ENCODE results near the gene PDIA6.
"Not testable (repeated sequence)": the region's sequence is repeated elsewhere in the genome, so short reads cannot be mapped to it uniquely, and the experiment has no call there.

The PDIA6 gene

DNA sequence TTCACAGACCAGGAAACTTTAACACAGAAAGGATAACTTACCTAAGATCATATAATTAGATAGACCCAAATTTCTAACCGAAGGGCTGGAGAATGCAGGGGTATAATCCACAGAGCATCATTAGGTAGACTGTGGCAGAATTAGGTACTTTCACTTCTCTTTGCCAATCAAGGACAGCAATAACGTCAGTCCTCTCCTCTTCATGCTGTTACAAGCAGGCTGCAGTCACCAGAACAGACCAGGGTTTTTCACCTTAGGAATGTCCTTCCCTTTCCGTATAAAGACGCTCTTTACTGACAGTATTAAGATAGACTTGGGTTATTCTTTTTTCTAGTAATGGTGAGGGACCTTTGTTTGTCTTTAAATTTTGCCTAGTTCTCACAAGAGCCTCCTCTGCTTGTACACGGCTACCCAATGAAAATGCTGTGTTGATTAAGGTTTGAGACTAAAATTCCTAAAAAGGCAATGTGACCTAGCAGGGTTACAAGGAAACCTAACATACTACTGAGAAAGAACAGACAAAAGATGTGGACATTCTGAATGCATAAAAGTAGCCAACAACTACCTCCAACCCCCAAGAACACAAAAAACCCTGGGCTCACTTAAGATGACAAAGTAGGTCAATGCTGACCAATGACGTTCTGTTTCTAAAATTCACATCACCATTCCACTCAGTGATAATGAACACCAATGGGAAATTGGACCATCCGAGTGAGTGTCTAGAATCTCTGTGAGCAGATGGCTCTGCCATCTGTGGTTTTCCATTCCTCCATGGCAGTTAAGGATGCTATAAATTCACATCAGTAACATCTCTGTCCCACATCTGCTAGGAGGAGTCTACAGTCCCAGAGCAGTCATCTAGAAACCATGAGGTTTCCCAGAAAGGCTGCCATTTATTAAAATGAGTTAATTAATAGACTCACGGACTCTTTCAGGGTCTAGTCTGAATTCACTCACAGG, 2.1 kb downstream of the PDIA6 start:
- Histone ChIP-seq H3K4me3 (ENCODE audit: low read length in 2 of 2) (peak overlapping the region in 1 of 2 donors; percentile 76), H3K27me3 (ENCODE audit: control insufficient read depth in 3 of 3, insufficient read depth in 3 of 3, low read depth in 1 of 3, low read length in 3 of 3) (no peaks in the 10 kb centered on the region), H3K36me3 (replicated peaks in 1 of 2; ENCODE audit: control insufficient read depth in 2 of 2, insufficient read depth in 2 of 2, low read length in 2 of 2) (peaks cover 0 to 38% of the 10 kb centered on the region in 2 donors), H2BK15ac (ENCODE audit: low read length) (no peak overlapping the region), H2AK5ac (ENCODE audit: low read depth, low read length) (no peak overlapping the region), H2BK12ac (ENCODE audit: low read length) (no peak overlapping the region), H4K8ac (ENCODE audit: low read depth, low read length) (no peak overlapping the region), H3K9me3 (replicated peaks in 1 of 2; ENCODE audit: control insufficient read depth in 2 of 2, insufficient read depth in 1 of 2, low read depth in 1 of 2, low read length in 2 of 2) (no peaks in the 10 kb centered on the region), H3K27ac (replicated peaks; ENCODE audit: low read length) (no peak overlapping the region), H2AFZ (ENCODE audit: low read length) (no peak overlapping the region), H4K91ac (ENCODE audit: low read depth, low read length, poor library complexity) (no peak overlapping the region), H3K4me1 (ENCODE audit: control insufficient read depth in 2 of 2, insufficient read depth in 1 of 2, low read depth in 1 of 2, low read length in 2 of 2) (peaks cover 11 to 20% of the 10 kb centered on the region in 2 donors), H3K14ac (ENCODE audit: low read length) (no peak overlapping the region), H3K79me1 (ENCODE audit: low read depth, low read length) (peaks cover 7% of the 10 kb centered on the region), H2BK120ac (ENCODE audit: low read depth, low read length) (no peak overlapping the region), H3K4me2 (ENCODE audit: insufficient read depth, low read length, poor library complexity, severe bottlenecking) (peak overlapping the region; percentile 26), H3K18ac (ENCODE audit: low read length) (no peak overlapping the region), H2BK5ac (ENCODE audit: low read length) (no peak overlapping the region), H3K23ac (ENCODE audit: low read depth, low read length, poor library complexity) (no peak overlapping the region), H3K4ac (ENCODE audit: low read length) (no peak overlapping the region), H3K9ac (ENCODE audit: low read depth, low read length, poor library complexity) (no peak overlapping the region)
- DNase-seq (ENCODE audit: low spot score) = no peak
- no CpG with 5 or more reads among the region's 8 CpGs for WGBS, 2 donors (ENCODE audit: extremely low coverage in 2 of 2, insufficient read length in 2 of 2, insufficient replicate concordance in 1 of 2)

DNA sequence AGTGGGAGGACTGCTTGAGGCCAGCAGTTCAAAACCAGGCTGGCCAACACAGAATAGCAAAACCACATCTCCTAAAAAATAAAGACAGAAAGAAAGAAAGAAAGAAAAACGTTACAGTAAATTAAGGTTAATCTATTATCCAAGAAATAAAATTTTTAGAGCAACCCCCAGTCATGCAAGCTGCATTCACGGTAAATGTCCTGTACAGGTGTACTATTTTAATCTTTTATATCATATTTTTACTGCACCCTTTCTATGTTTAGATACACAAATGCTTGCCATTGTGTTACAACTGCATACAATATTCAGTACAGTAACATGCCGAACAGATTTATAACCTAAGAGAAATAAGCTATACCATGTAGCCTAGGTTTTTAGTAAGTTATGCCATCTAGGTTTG, 6.0 kb downstream of the PDIA6 start:
- no peak for DNase-seq (ENCODE audit: low spot score)
- Histone ChIP-seq H3K14ac (ENCODE audit: low read length) (no peak overlapping the region), H2AK5ac (ENCODE audit: low read depth, low read length) (no peak overlapping the region), H3K4ac (ENCODE audit: low read length) (no peak overlapping the region), H2AFZ (ENCODE audit: low read length) (no peak overlapping the region), H2BK15ac (ENCODE audit: low read length) (no peak overlapping the region), H2BK12ac (ENCODE audit: low read length) (no peak overlapping the region), H3K9me3 (replicated peaks in 1 of 2; ENCODE audit: control insufficient read depth in 2 of 2, insufficient read depth in 1 of 2, low read depth in 1 of 2, low read length in 2 of 2) (no peaks in the 10 kb centered on the region), H3K4me1 (ENCODE audit: control insufficient read depth in 2 of 2, insufficient read depth in 1 of 2, low read depth in 1 of 2, low read length in 2 of 2) (peaks cover 8 to 9% of the 10 kb centered on the region in 2 donors), H3K27me3 (ENCODE audit: control insufficient read depth in 3 of 3, insufficient read depth in 3 of 3, low read depth in 1 of 3, low read length in 3 of 3) (no peaks in the 10 kb centered on the region), H3K36me3 (replicated peaks in 1 of 2; ENCODE audit: control insufficient read depth in 2 of 2, insufficient read depth in 2 of 2, low read length in 2 of 2) (peaks cover 2 to 57% of the 10 kb centered on the region in 2 donors), H2BK120ac (ENCODE audit: low read depth, low read length) (no peak overlapping the region), H3K23ac (ENCODE audit: low read depth, low read length, poor library complexity) (no peak overlapping the region), H3K4me3 (ENCODE audit: low read length in 2 of 2) (no peak overlapping the region), H4K91ac (ENCODE audit: low read depth, low read length, poor library complexity) (no peak overlapping the region), H3K9ac (ENCODE audit: low read depth, low read length, poor library complexity) (no peak overlapping the region), H3K79me1 (ENCODE audit: low read depth, low read length) (peaks cover 1% of the 10 kb centered on the region), H3K27ac (replicated peaks; ENCODE audit: low read length) (no peak overlapping the region), H3K4me2 (ENCODE audit: insufficient read depth, low read length, poor library complexity, severe bottlenecking) (no peak overlapping the region), H4K8ac (ENCODE audit: low read depth, low read length) (no peak overlapping the region), H2BK5ac (ENCODE audit: low read length) (no peak overlapping the region), H3K18ac (ENCODE audit: low read length) (no peak overlapping the region)
- no CpG with 5 or more reads among the region's 3 CpGs for WGBS, 2 donors (ENCODE audit: extremely low coverage in 2 of 2, insufficient read length in 2 of 2, insufficient replicate concordance in 1 of 2)

DNA sequence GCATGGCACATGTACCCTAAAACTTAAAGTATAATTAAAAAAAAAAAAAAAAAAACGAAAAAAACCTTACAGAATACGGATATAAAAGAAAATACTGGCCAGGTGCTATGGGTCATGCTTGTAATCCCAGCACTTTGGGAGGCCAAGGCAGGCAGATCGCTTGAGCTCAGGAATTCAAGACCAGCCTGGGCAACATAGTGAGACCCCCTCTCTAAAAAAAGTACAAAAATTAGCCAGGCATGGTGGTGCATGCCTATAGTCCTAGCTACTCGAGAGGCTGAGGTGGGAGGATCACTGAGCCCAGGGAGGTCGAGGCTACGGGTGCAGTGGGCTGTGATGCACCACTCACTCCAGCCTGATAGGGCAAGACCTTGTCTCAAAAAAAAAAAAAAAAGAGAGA, 6.6 kb downstream of the PDIA6 start:
- not testable (repeated sequence) for H3K4ac ChIP-seq (ENCODE audit: low read length); H3K23ac ChIP-seq (ENCODE audit: low read depth, low read length, poor library complexity); H3K4me3 ChIP-seq (ENCODE audit: low read length in 2 of 2); H3K27me3 ChIP-seq (ENCODE audit: control insufficient read depth in 3 of 3, insufficient read depth in 3 of 3, low read depth in 1 of 3, low read length in 3 of 3); DNase-seq (ENCODE audit: low spot score); H3K14ac ChIP-seq (ENCODE audit: low read length); H3K9ac ChIP-seq (ENCODE audit: low read depth, low read length, poor library complexity); H2AFZ ChIP-seq (ENCODE audit: low read length); H2BK120ac ChIP-seq (ENCODE audit: low read depth, low read length); H2BK15ac ChIP-seq (ENCODE audit: low read length); H3K9me3 ChIP-seq (replicated peaks in 1 of 2; ENCODE audit: control insufficient read depth in 2 of 2, insufficient read depth in 1 of 2, low read depth in 1 of 2, low read length in 2 of 2); H3K79me1 ChIP-seq (ENCODE audit: low read depth, low read length); H3K4me1 ChIP-seq (ENCODE audit: control insufficient read depth in 2 of 2, insufficient read depth in 1 of 2, low read depth in 1 of 2, low read length in 2 of 2); H4K91ac ChIP-seq (ENCODE audit: low read depth, low read length, poor library complexity); H3K4me2 ChIP-seq (ENCODE audit: insufficient read depth, low read length, poor library complexity, severe bottlenecking); H3K27ac ChIP-seq (replicated peaks; ENCODE audit: low read length); H4K8ac ChIP-seq (ENCODE audit: low read depth, low read length); H2AK5ac ChIP-seq (ENCODE audit: low read depth, low read length); H2BK5ac ChIP-seq (ENCODE audit: low read length); H2BK12ac ChIP-seq (ENCODE audit: low read length); H3K18ac ChIP-seq (ENCODE audit: low read length)
- no CpG with 5 or more reads among the region's 6 CpGs for WGBS, 2 donors (ENCODE audit: extremely low coverage in 2 of 2, insufficient read length in 2 of 2, insufficient replicate concordance in 1 of 2)
- H3K36me3 ChIP-seq (replicated peaks in 1 of 2; ENCODE audit: control insufficient read depth in 2 of 2, insufficient read depth in 2 of 2, low read length in 2 of 2) = peaks cover 4 to 62% of the 10 kb centered on the region in 2 donors

DNA sequence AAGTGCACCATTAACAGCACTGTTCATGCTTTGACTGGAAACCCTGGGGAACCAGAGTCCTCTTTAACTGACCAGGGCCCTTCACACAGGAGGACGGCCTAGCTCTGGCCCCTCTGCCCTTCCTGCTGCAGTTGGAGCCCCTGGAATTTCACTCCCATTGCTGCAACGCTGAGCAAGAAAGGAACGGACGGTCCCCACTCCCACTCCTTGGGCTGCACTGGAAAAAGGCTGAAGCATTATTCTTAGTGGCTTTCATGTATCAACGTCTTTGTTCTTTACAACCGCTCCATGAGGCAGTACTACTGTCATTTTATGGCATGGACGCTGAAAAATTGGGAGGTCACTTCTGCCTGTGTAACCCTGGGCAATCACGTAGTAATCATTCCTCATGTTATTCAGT, 9.9 kb downstream of the PDIA6 start:
- no peak overlapping the region for H2AK5ac ChIP-seq (ENCODE audit: low read depth, low read length)
- no peak overlapping the region for H3K4me2 ChIP-seq (ENCODE audit: insufficient read depth, low read length, poor library complexity, severe bottlenecking)
- no peak overlapping the region for H2BK15ac ChIP-seq (ENCODE audit: low read length)
- no peaks in the 10 kb centered on the region for H3K27me3 ChIP-seq (ENCODE audit: control insufficient read depth in 3 of 3, insufficient read depth in 3 of 3, low read depth in 1 of 3, low read length in 3 of 3)
- H2BK120ac ChIP-seq (ENCODE audit: low read depth, low read length) = no peak overlapping the region
- DNase-seq (ENCODE audit: low spot score) = no peak
- H4K8ac ChIP-seq (ENCODE audit: low read depth, low read length) = no peak overlapping the region
- no peak overlapping the region for H4K91ac ChIP-seq (ENCODE audit: low read depth, low read length, poor library complexity)
- no peak overlapping the region for H3K9ac ChIP-seq (ENCODE audit: low read depth, low read length, poor library complexity)
- H3K4ac ChIP-seq (ENCODE audit: low read length) = no peak overlapping the region
- no peak overlapping the region for H3K4me3 ChIP-seq (ENCODE audit: low read length in 2 of 2)
- no CpG with 5 or more reads among the region's 8 CpGs for WGBS, 2 donors (ENCODE audit: extremely low coverage in 2 of 2, insufficient read length in 2 of 2, insufficient replicate concordance in 1 of 2)
- H3K18ac ChIP-seq (ENCODE audit: low read length) = peak overlapping the region; percentile 21
- no peak overlapping the region for H2BK5ac ChIP-seq (ENCODE audit: low read length)
- H2BK12ac ChIP-seq (ENCODE audit: low read length) = no peak overlapping the region
- no peak overlapping the region for H3K14ac ChIP-seq (ENCODE audit: low read length)
- H3K9me3 ChIP-seq (replicated peaks in 1 of 2; ENCODE audit: control insufficient read depth in 2 of 2, insufficient read depth in 1 of 2, low read depth in 1 of 2, low read length in 2 of 2) = no peaks in the 10 kb centered on the region
- H3K36me3 ChIP-seq (replicated peaks in 1 of 2; ENCODE audit: control insufficient read depth in 2 of 2, insufficient read depth in 2 of 2, low read length in 2 of 2) = peaks cover 9 to 73% of the 10 kb centered on the region in 2 donors
- peaks cover 4% of the 10 kb centered on the region for H3K79me1 ChIP-seq (ENCODE audit: low read depth, low read length)
- H3K4me1 ChIP-seq (ENCODE audit: control insufficient read depth in 2 of 2, insufficient read depth in 1 of 2, low read depth in 1 of 2, low read length in 2 of 2) = no peaks in the 10 kb centered on the region
- H3K27ac ChIP-seq (replicated peaks; ENCODE audit: low read length) = no peak overlapping the region
- no peak overlapping the region for H2AFZ ChIP-seq (ENCODE audit: low read length)
- H3K23ac ChIP-seq (ENCODE audit: low read depth, low read length, poor library complexity) = no peak overlapping the region
